GM18861 (cell line): ENCODE results near the gene TCF7L2.
"Not testable (repeated sequence)": the region's sequence is repeated elsewhere in the genome, so short reads cannot be mapped to it uniquely, and the experiment has no call there.

Experiments
- ATAC-seq: cut with Tn5 transposase; IDR thresholded peaks from one replicate; pipeline ENCODE4 v1.9.1; 2021; ENCODE audit not compliant: unreplicated experiment

The TCF7L2 gene

DNA sequence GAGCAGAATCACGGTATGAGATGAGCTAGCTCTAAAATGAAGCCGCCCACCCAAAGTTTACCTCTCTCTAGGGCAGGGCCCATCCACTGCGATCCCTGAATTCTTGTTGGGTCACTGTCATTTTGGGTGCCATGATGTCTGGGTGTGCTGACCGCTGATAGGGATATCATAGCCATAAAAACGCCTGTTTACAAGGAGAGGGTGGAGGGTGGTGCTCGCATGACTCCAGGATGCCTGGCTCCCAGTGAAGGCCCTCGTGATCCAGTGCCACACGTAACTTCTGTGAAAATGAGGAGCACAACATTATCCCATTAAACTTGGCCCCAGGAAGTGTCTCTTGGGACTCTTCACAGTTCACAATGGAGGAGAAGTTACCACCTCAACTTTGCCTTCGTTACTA is 139.5 kb downstream of the TCF7L2 start:
- ATAC-seq, result no peak

- no peak for ATAC-seq
Measured at GRCh38 chr10:113091920-113092319, 141.9 kb downstream of the TCF7L2 start.

DNA sequence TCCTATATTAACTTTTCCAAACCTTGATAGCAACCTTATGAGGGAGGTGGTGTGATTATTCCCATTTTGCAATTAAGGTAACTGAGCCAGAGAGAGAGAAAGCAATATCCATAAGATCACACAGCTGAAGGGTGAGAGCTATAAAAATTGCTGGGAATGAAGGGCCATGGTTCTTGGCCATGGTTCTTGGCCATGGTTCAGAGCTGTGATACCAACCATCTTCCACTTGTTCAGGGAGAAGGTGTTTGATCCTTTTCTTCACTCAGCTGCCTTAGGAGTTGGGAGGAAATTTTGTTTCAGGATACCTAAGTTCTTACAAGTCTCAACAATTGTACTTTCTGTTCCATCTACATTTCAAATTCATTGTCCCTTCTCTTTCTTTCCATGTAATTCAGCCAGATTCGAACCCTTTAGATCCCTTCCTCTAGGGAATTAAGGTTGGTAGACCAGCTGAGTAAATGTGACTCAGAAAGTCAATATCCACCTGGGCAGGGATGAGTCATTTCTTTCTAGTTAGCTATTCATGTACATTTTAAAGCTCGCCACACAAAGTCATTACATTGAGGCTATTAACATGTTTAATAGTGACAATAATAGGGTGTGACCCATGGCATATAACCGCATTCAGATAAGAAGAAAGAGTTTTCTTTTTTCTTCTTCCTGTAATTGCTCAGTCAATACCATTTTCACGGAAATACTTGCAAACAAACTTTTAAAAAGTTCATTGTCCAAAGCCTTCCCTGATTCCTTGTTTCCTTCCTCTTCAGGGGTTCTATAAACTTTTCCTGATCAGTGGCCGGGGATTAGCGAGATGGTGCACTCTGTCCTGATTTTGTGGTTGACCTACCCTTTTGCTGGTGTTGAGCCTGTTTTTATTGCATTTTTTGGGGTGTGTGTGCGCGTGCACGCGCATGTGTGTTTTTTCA is 143.4 kb downstream of the TCF7L2 start:
- ATAC-seq, result peak; percentile 76

DNA sequence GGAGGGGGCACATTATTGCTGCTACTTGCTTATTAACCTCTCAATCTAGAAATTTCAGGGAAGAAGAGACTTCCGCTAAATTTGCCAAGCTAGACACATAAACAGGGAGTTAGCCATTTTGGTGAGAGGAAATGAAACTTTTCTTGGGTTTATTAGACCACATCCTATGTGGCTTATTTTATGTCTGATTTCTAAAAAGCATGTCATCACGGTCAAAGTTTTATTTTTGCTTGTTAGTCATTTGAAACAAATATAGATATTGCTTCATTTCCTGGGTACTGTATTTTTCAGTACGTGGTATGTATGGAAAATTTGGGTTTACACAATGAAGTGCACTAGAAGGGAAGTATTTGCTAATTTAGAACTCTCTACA is 144.1 kb downstream of the TCF7L2 start:
- peak; percentile 75 for ATAC-seq

DNA sequence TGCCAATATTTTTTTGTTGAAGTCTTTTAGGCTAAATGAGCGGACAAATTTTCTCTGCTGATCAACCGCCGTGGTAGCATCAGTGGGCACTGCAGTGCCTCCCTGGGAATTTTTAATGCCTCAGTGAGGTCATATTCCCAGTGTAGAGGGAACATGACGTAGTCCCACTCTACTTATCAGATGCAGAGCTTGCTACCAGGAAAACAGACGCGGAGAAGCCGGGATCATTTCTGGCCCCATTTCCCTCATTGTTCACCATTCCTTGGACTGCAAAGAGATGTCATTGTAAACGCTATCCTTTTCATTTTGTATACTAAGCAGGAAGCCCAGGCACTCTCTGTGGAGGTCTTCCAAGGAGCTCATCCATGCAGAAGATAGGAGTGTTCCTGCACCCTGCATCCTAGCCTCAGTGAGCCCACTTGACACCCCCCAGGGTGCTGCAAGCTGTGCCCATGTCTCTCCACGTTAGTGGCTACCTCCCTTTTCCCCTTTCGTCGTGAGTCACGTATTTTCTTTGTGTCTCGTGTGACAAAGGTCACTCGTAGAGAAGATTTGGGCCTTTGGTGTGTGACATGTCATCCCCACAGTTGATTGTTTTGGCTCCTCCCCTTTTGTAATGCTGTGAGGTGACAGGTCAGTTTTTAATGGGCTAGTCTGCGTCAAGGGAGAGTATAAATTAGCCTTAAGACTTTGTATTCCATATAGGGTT is 145.5 kb downstream of the TCF7L2 start:
- no peak for ATAC-seq

DNA sequence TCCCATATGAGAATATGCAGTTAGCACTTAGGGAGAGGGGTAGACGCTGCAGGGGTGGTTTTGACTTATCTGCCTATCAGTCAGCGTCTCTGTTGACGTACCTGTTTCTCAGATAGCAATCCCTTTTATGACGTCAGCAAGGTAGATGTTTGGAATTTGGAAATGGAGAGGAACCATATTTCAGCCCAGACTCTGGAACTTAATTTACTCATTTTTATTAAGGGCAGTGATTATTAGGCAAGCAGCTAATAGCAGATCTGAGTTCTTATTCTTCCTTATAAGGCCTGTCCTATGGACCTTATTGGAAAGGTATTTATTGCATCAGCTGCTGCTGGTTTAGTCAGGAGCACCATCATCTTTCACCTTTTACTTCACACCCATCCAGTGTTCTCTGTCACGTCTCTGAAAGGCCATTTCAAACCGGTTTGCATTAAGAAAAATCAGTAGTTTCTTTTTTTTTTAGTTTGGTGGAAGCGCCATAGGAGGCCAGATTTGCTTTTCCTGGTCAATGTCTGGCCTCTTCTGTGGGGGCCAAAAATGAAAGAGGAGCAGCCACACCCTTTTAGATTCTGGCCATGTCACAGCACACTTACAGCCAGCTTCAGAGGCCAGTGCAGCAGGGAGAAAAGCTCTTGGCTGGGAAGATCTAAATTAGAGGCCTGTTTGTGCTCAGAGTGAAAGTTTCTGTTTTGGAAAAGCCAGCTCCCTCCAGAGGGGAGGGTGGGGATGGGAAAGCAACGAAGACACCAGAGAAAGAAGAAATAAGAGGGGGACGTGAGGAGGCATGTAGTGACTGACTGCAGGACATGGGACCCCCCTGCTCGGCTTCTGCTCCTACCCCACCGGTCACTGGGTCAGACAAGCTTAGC is 146.3 kb downstream of the TCF7L2 start:
- no peak for ATAC-seq

DNA sequence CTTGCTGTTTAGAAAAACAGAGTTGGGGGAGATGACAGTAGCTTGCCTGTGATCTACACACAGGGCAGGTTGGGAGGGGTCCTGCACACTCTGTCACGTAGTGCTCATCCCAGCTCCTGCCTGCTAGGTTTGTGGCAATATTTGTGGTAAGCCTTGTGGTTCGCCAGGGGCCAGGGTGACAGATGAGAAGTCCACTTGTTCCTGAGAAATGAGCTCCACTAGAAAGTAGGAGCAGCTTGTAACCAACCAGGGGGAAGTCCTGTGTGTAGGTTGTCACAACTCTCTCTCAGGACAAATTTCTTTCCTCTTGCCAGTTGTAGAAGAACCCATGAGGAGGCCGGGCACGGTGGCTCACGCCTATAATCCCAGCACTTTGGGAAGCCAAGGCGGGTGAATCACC is 147.0 kb downstream of the TCF7L2 start:
- no peak for ATAC-seq

DNA sequence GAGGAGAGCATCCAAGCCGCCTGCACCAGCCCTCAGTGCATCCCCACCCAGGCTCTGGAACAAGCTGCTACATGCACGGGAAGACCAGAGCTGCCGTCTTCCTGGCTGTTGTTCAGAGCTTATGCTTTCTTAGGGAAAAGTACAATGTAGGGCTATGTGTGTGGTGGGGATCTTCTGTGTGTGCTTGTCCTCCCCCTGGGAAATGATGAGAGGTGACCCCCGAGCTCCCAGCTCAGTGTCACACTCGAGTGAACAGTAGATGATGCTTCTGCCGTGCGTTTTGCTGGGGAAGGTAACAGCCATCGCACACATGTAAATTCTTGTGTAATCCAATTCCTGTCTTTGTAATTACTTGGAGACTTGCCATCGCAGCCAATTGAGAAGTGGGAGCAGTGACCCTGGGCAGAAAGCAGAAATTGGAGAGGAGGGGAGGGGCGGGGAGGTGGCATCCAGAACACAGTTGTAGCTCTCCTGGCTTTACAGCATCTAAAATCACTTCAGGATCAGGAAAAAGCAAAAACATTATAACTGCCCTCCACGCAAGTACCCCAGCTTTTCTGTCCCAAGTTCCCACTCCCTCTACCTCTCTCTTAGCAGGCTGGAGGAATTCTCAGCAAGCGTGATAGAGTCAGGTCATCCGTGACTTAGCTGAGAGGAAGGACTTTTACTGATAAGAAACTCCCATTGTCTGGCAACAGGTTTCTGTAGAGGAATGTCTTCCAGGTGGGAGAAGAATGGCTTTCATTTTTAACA is 149.6 kb downstream of the TCF7L2 start:
- ATAC-seq, result no peak

DNA sequence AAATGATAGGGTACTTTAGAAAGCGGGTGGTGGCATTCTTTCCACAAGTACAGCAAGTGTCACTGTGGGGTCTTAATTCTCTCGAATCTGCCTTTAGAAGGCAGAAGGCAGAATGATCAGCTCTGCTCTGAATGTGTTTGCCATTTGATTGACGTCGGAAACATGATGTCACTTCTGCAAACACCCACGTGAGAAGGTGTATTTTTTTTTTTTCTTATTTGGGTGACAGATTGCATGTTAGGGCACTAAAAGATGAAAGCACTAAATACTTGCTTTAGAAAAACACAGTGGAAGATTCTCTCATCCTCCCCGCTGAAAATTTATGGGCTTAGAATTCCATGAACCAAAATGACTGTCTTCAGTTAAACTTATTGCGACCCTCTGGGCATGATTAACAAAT is 150.2 kb downstream of the TCF7L2 start:
- ATAC-seq, result no peak

DNA sequence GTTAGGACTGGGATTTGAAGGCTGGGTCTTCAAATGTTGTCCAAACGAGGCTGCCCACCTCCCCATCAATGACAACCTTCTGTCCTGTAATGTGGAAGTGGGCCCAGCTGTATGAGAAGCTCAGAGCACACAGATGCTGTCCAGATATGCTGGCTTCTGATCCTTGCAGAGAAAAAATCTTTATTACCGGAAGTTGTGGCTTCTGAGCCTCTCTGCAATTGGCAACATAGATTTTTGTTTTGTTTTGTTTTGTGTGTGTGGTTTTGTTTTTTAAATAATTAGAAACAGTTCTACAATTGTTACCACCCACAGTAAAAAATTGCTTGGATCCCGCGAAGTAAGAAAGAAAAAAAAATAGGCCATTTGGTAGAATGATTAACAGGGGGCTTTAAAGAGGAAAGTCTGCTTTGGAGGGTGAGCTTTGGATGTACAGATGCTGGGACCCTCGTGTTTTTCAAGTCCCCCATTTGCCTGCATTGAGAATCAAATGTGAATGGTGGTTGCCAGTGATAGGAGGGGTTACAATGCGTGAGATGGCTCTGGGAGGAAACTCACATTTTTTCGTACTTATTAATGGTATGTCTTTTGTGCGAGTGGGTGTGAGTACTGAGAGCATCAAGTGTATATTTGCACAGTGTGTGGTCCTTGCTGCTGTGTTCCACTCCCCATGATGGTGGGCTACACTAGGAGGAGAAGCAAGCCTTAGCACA is 153.2 kb downstream of the TCF7L2 start:
- no peak for ATAC-seq

GRCh38 chr10:113104047-113104446 is 154.0 kb downstream of the TCF7L2 start:
- no peak for ATAC-seq

- no peak for ATAC-seq
Measured at GRCh38 chr10:113108194-113108835, 158.3 kb downstream of the TCF7L2 start.

DNA sequence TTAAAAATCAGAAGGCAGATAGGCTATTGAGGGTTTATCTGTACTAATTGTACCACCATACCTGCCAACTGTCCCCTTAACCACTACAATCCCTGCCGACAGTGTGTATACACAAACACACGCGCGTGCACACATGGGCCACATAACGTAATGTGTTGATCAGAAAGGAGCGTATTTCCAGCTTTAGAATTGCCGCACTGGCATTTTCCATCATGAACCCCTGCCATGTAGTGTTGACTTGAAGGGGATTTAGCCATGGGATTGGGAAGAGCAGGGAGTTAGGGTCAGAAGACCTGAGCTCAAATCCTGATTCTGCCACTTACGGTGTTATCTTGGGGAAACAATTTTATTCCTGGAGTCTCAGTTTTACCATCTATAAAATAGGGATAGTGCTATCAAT is 158.9 kb downstream of the TCF7L2 start:
- no peak for ATAC-seq

GRCh38 chr10:113109482-113109881 is 159.4 kb downstream of the TCF7L2 start:
- not testable (repeated sequence) for ATAC-seq

DNA sequence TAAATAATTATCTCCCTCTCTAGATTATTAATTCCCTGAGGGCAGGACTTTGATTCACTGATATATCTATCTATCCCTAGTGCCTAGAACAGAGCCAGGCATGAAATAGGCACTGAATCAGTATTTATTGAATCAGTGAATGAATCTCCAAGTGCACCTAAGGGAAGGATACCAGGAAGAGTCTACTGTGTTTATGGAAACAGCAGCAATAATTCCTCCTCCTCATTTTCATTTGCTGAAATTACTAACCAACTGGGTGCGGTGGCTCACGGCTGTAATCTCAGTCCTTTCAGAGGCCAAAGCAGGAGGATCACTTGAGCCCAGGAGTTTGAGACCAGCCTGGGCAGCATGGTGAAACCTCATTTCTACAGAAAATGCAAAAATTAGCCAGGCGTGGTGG is 161.2 kb downstream of the TCF7L2 start:
- no peak for ATAC-seq

DNA sequence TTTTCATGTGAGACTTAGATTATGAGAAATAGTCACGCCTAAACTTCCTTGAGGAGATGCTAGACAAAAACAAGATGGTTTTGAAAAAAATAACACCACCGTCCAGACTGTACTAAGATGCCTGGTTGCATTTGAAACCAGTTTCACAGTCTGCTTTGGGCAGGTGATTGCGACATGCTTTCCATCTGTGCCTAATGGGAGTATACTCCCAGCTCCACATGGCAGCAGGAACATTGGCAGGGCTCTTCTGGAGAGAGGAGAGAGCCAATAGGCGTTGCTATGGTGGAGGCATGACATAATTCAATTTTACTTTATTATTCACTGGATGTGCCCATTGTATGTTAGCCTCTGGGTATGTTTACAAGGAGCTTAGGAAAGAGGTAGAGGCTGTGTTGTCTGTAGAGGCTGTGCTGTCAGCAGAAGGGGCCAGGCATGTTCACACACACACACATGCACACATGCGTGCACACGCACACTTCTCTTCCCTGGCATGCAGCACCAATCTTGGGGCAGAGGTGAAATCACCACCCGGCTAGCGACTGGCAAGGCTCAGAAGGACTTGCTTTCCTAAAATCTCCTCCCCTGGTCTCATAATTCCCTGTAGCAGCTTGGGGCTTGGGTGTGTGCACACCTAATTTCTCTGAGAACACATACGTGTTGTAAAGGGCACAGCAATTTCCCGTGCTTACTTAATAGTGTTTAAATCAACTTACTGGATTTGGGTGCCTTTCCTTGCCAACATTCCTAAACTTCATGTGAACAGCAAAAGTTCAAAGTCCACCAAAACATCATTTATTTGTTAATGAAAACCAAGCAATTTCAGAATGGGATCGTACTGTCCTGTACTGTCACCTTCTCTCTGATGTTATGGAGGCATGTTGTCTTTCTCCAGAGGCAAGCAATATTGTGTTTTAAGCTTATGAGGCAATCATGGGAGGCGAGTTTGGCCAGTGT is 162.1 kb downstream of the TCF7L2 start:
- ATAC-seq, result no peak

DNA sequence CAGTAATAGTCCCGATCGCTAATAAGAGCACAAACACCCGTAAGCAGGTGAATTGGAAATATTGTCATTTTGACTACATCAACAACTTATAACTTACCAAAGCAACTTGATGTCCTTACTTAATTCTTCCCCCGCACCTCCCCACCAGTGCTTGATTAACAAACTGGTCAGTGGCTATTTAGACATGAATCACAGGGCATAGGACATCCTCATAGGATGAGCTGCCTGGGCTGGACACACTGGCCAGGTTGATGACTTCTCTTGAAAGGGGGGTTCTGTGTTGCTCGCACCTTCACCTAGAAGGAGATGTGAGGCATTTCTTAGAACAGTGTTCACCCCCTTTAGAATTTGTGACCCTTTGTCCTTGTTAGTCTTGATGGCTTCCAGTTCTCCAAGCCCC is 163.2 kb downstream of the TCF7L2 start:
- no peak for ATAC-seq

GRCh38 chr10:113113918-113114317 is 163.9 kb downstream of the TCF7L2 start:
- no peak for ATAC-seq
